ENCODE measurements around the gene GRIA1.

The GRIA1 gene

DNA sequence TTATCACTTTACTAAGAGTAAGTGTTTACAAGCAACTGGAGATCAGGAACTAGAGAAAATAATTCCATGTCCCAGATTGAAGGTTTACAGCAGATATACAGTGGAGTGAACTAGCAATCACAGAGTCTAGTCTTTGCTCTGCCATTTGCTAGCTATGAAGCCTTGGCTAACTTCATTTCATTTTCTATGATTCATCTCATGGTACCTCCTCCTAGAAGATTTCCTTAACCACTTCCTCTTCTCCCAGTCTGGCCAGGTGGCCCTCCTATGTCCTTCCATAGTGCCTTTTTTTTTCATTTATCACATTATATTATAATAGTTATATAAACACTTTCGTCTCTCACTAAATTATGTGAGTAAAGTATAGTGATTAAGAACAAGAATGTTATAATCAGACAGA, 52.1 kb downstream of the GRIA1 start:
- no peak overlapping the region for H3K23ac ChIP-seq (ENCODE audit: low read length)
- no peak overlapping the region for H3K4ac ChIP-seq (ENCODE audit: low read depth, low read length)
- no peak overlapping the region for H2BK120ac ChIP-seq (ENCODE audit: low read depth, low read length)
- no peak for DNase-seq
- no peaks in the 10 kb centered on the region for H3K27me3 ChIP-seq (ENCODE audit: insufficient read depth, low read length, poor library complexity)
- H3K4me3 ChIP-seq (ENCODE audit: low read length): no peak overlapping the region
- H2BK15ac ChIP-seq (replicated peaks; ENCODE audit: low read depth): no peak overlapping the region
- no peaks in the 10 kb centered on the region for H3K79me2 ChIP-seq (ENCODE audit: control insufficient read depth, insufficient read depth, low read length)
- no peaks in the 10 kb centered on the region for H3K36me3 ChIP-seq (ENCODE audit: control insufficient read depth, insufficient read depth, low read length)
- no peak overlapping the region for H3K9ac ChIP-seq (ENCODE audit: low read length)
- H3K18ac ChIP-seq (ENCODE audit: low read length): no peak overlapping the region
- H2BK5ac ChIP-seq (ENCODE audit: low read length): no peak overlapping the region
- WGBS (ENCODE audit: extremely low coverage, insufficient coverage, low lambda C conversion rate): no CpG with 5 or more reads among the region's 1 CpG
- no peaks in the 10 kb centered on the region for H3K79me1 ChIP-seq (ENCODE audit: low read length)
- H4K5ac ChIP-seq (ENCODE audit: low read length): no peak overlapping the region
- H3K4me2 ChIP-seq (ENCODE audit: low read length): no peak overlapping the region
- H4K8ac ChIP-seq (ENCODE audit: low read depth, low read length): no peak overlapping the region
- H2AK5ac ChIP-seq (ENCODE audit: low read length): no peak overlapping the region
- no peak overlapping the region for H3K27ac ChIP-seq (ENCODE audit: low read depth, low read length)
- no peaks in the 10 kb centered on the region for H3K4me1 ChIP-seq (ENCODE audit: control insufficient read depth, low read depth, low read length)
- no peak overlapping the region for H3K56ac ChIP-seq (ENCODE audit: low read length)

DNA sequence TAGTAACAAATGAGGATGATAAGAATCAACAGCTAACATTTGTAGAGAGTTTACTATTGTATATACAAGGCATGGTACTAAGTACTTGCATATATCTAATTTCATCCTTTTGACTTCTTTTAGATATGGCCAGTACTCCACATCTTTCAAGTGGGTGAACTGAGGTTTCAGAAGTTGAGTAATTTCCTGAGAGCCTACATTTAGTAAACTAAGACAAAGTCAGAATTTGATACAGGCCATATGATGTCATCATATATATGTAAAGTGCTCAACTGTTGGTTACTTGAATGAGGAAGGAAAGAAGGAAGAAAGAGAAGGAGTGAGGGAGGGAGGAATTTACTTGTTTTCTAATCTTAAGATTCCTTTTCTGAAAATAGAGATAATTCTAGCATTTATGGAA, 52.8 kb downstream of the GRIA1 start:
- no peaks in the 10 kb centered on the region for H3K27me3 ChIP-seq (ENCODE audit: insufficient read depth, low read length, poor library complexity)
- H3K4ac ChIP-seq (ENCODE audit: low read depth, low read length): no peak overlapping the region
- no peak overlapping the region for H3K4me3 ChIP-seq (ENCODE audit: low read length)
- DNase-seq: no peak
- H3K4me1 ChIP-seq (ENCODE audit: control insufficient read depth, low read depth, low read length): no peaks in the 10 kb centered on the region
- no peaks in the 10 kb centered on the region for H3K36me3 ChIP-seq (ENCODE audit: control insufficient read depth, insufficient read depth, low read length)
- no peak overlapping the region for H3K27ac ChIP-seq (ENCODE audit: low read depth, low read length)
- no peak overlapping the region for H3K4me2 ChIP-seq (ENCODE audit: low read length)
- no peaks in the 10 kb centered on the region for H3K79me2 ChIP-seq (ENCODE audit: control insufficient read depth, insufficient read depth, low read length)
- H2BK5ac ChIP-seq (ENCODE audit: low read length): no peak overlapping the region
- H3K79me1 ChIP-seq (ENCODE audit: low read length): no peaks in the 10 kb centered on the region
- H4K5ac ChIP-seq (ENCODE audit: low read length): no peak overlapping the region
- no peak overlapping the region for H3K23ac ChIP-seq (ENCODE audit: low read length)
- no peak overlapping the region for H2AK5ac ChIP-seq (ENCODE audit: low read length)
- H2BK15ac ChIP-seq (replicated peaks; ENCODE audit: low read depth): no peak overlapping the region
- no peak overlapping the region for H2BK120ac ChIP-seq (ENCODE audit: low read depth, low read length)
- H4K8ac ChIP-seq (ENCODE audit: low read depth, low read length): no peak overlapping the region
- no peak overlapping the region for H3K9ac ChIP-seq (ENCODE audit: low read length)
- H3K56ac ChIP-seq (ENCODE audit: low read length): no peak overlapping the region
- no peak overlapping the region for H3K18ac ChIP-seq (ENCODE audit: low read length)

DNA sequence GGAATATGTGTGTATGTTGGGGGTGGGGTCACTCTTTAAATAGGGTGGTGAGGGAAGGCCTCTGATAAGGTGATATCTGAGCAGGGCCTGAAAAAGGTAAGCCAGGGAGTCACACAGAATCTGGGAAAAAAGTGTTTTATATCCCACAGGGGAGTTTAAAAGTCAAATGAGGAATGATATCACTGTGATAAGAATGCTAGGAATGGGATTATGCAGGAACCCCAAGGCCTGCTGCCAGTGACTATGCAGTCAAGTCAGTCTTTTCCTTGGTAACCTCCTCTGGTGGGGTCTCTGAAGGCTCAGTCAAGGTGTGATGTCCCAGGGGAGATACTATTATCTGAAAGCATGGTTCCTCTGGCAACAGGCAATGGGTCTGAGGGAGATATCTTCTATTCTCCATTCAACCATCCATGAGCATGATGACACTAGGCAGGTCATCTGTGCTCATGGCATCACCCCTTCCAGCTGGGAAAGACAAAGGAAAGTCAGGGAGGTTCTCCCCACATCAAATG, 53.5 kb downstream of the GRIA1 start:
- Histone ChIP-seq H2BK15ac (replicated peaks; ENCODE audit: low read depth) (no peak overlapping the region), H3K27ac (ENCODE audit: low read depth, low read length) (no peak overlapping the region), H3K79me2 (ENCODE audit: control insufficient read depth, insufficient read depth, low read length) (no peaks in the 10 kb centered on the region), H3K18ac (ENCODE audit: low read length) (no peak overlapping the region), H2BK5ac (ENCODE audit: low read length) (no peak overlapping the region), H3K9ac (ENCODE audit: low read length) (no peak overlapping the region), H2AK5ac (ENCODE audit: low read length) (no peak overlapping the region), H3K23ac (ENCODE audit: low read length) (no peak overlapping the region), H3K27me3 (ENCODE audit: insufficient read depth, low read length, poor library complexity) (no peaks in the 10 kb centered on the region), H2BK120ac (ENCODE audit: low read depth, low read length) (no peak overlapping the region), H3K4me2 (ENCODE audit: low read length) (no peak overlapping the region), H3K4me1 (ENCODE audit: control insufficient read depth, low read depth, low read length) (no peaks in the 10 kb centered on the region), H3K4me3 (ENCODE audit: low read length) (no peak overlapping the region), H3K79me1 (ENCODE audit: low read length) (no peaks in the 10 kb centered on the region), H4K5ac (ENCODE audit: low read length) (no peak overlapping the region), H3K36me3 (ENCODE audit: control insufficient read depth, insufficient read depth, low read length) (no peaks in the 10 kb centered on the region), H4K8ac (ENCODE audit: low read depth, low read length) (no peak overlapping the region), H3K56ac (ENCODE audit: low read length) (no peak overlapping the region), H3K4ac (ENCODE audit: low read depth, low read length) (no peak overlapping the region)
- DNase-seq: peak; percentile 93

- Histone ChIP-seq H3K9ac (ENCODE audit: low read length) (no peak overlapping the region), H2BK5ac (ENCODE audit: low read length) (peak overlapping the region; percentile 18), H3K18ac (ENCODE audit: low read length) (no peak overlapping the region), H3K27me3 (ENCODE audit: insufficient read depth, low read length, poor library complexity) (no peaks in the 10 kb centered on the region), H3K79me1 (ENCODE audit: low read length) (no peaks in the 10 kb centered on the region), H3K79me2 (ENCODE audit: control insufficient read depth, insufficient read depth, low read length) (no peaks in the 10 kb centered on the region), H4K8ac (ENCODE audit: low read depth, low read length) (no peak overlapping the region), H3K27ac (ENCODE audit: low read depth, low read length) (no peak overlapping the region), H3K4me2 (ENCODE audit: low read length) (no peak overlapping the region), H3K23ac (ENCODE audit: low read length) (no peak overlapping the region), H3K4me1 (ENCODE audit: control insufficient read depth, low read depth, low read length) (no peaks in the 10 kb centered on the region), H3K4me3 (ENCODE audit: low read length) (no peak overlapping the region), H2BK15ac (replicated peaks; ENCODE audit: low read depth) (no peak overlapping the region), H3K56ac (ENCODE audit: low read length) (no peak overlapping the region), H2BK120ac (ENCODE audit: low read depth, low read length) (no peak overlapping the region), H4K5ac (ENCODE audit: low read length) (no peak overlapping the region), H3K36me3 (ENCODE audit: control insufficient read depth, insufficient read depth, low read length) (no peaks in the 10 kb centered on the region), H2AK5ac (ENCODE audit: low read length) (no peak overlapping the region), H3K4ac (ENCODE audit: low read depth, low read length) (no peak overlapping the region)
- WGBS (ENCODE audit: extremely low coverage, insufficient coverage, low lambda C conversion rate): 100% methylated on average over 1 of the region's 4 CpGs
- no peak for DNase-seq
These were observed 54.2 kb downstream of the GRIA1 start for GRCh38 chr5:153544706-153545105.

- Histone ChIP-seq H3K18ac (ENCODE audit: low read length) (no peak overlapping the region), H2BK15ac (replicated peaks; ENCODE audit: low read depth) (no peak overlapping the region), H3K56ac (ENCODE audit: low read length) (no peak overlapping the region), H3K79me1 (ENCODE audit: low read length) (no peaks in the 10 kb centered on the region), H3K79me2 (ENCODE audit: control insufficient read depth, insufficient read depth, low read length) (no peaks in the 10 kb centered on the region), H3K4me2 (ENCODE audit: low read length) (no peak overlapping the region), H3K4me3 (ENCODE audit: low read length) (no peak overlapping the region), H3K36me3 (ENCODE audit: control insufficient read depth, insufficient read depth, low read length) (no peaks in the 10 kb centered on the region), H4K5ac (ENCODE audit: low read length) (no peak overlapping the region), H3K27me3 (ENCODE audit: insufficient read depth, low read length, poor library complexity) (no peaks in the 10 kb centered on the region), H3K9ac (ENCODE audit: low read length) (no peak overlapping the region), H3K4me1 (ENCODE audit: control insufficient read depth, low read depth, low read length) (peaks cover 1% of the 10 kb centered on the region), H3K23ac (ENCODE audit: low read length) (no peak overlapping the region), H4K8ac (ENCODE audit: low read depth, low read length) (no peak overlapping the region), H2BK5ac (ENCODE audit: low read length) (no peak overlapping the region), H2BK120ac (ENCODE audit: low read depth, low read length) (no peak overlapping the region), H2AK5ac (ENCODE audit: low read length) (no peak overlapping the region), H3K4ac (ENCODE audit: low read depth, low read length) (no peak overlapping the region), H3K27ac (ENCODE audit: low read depth, low read length) (no peak overlapping the region)
- no CpG with 5 or more reads among the region's 1 CpG for WGBS (ENCODE audit: extremely low coverage, insufficient coverage, low lambda C conversion rate)
- no peak for DNase-seq
These were observed 56.1 kb downstream of the GRIA1 start for GRCh38 chr5:153546566-153546965.

DNA sequence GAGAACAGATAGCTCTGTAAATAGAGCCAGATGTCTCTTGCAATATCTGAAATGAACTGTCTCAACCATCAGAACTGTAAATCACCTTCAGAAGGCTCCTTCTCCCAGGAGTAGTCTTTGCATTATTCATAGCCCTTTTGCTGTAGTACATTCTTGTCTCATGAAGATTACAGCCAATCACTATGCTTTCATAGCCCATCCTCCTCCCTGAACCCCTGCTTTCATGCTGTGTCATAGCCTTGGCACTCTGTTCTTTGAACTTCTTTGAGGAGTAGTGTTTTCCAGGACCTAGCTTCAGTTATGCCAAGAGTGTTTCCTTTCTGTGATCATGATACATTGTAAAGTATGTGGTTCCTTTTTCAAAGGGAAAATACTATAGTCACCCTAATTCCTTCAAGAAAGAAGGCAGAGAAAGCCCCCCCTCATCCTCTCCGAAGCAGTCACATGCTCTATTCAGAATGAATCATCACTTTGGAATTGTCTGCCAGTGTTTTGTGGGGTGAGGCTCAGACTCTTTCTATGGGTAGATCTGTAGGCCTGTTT, 61.1 kb downstream of the GRIA1 start:
- H3K4me3 ChIP-seq (ENCODE audit: low read length): no peak overlapping the region
- H3K79me1 ChIP-seq (ENCODE audit: low read length): no peaks in the 10 kb centered on the region
- H3K27ac ChIP-seq (ENCODE audit: low read depth, low read length): no peak overlapping the region
- no peaks in the 10 kb centered on the region for H3K36me3 ChIP-seq (ENCODE audit: control insufficient read depth, insufficient read depth, low read length)
- no peak overlapping the region for H2AK5ac ChIP-seq (ENCODE audit: low read length)
- H2BK5ac ChIP-seq (ENCODE audit: low read length): peak overlapping the region; percentile 35
- H3K4me2 ChIP-seq (ENCODE audit: low read length): no peak overlapping the region
- H3K27me3 ChIP-seq (ENCODE audit: insufficient read depth, low read length, poor library complexity): no peaks in the 10 kb centered on the region
- H3K4ac ChIP-seq (ENCODE audit: low read depth, low read length): no peak overlapping the region
- peak overlapping the region; percentile 2 for H3K18ac ChIP-seq (ENCODE audit: low read length)
- no CpG with 5 or more reads among the region's 1 CpG for WGBS (ENCODE audit: extremely low coverage, insufficient coverage, low lambda C conversion rate)
- H3K9ac ChIP-seq (ENCODE audit: low read length): no peak overlapping the region
- H2BK15ac ChIP-seq (replicated peaks; ENCODE audit: low read depth): no peak overlapping the region
- peaks cover 4% of the 10 kb centered on the region for H3K4me1 ChIP-seq (ENCODE audit: control insufficient read depth, low read depth, low read length)
- DNase-seq: peak; percentile 89
- no peak overlapping the region for H3K23ac ChIP-seq (ENCODE audit: low read length)
- H3K56ac ChIP-seq (ENCODE audit: low read length): peak overlapping the region; percentile 69
- H4K8ac ChIP-seq (ENCODE audit: low read depth, low read length): no peak overlapping the region
- H3K79me2 ChIP-seq (ENCODE audit: control insufficient read depth, insufficient read depth, low read length): no peaks in the 10 kb centered on the region
- no peak overlapping the region for H2BK120ac ChIP-seq (ENCODE audit: low read depth, low read length)
- H4K5ac ChIP-seq (ENCODE audit: low read length): no peak overlapping the region

All from mesendoderm (in vitro differentiated cells).